KBM-7 (cell line): ENCODE data around the gene ZNF519.
"Not testable (repeated sequence)": the region's sequence is repeated elsewhere in the genome, so short reads cannot be mapped to it uniquely, and the experiment has no call there.

ENCODE experiments used
- DNase-seq: peaks from one replicate; pipeline ENCODE4 v3.0.0-alpha.2; 2015
- in situ Hi-C: fragments of 300-500 bp; cut with MboI; formaldehyde crosslinking; loops from 2 replicates; pipeline ENCODE4 v1.14.3; 2020; ENCODE audit warnings: low sequenced_read_pairs, low pct_unique_long_range_greater_than_20kb, mixed read lengths

ZNF519 gene

GRCh38 chr18:14132271-14132700 lies at the start of gene ZNF519:
TSS of gene ZNF519 (minus strand) at chr18:14132435. CDS start at chr18:14132277, 158 bp downstream.
- in situ Hi-C loops = not testable (repeated sequence)
- DNase-seq = peak; percentile 96

DNA sequence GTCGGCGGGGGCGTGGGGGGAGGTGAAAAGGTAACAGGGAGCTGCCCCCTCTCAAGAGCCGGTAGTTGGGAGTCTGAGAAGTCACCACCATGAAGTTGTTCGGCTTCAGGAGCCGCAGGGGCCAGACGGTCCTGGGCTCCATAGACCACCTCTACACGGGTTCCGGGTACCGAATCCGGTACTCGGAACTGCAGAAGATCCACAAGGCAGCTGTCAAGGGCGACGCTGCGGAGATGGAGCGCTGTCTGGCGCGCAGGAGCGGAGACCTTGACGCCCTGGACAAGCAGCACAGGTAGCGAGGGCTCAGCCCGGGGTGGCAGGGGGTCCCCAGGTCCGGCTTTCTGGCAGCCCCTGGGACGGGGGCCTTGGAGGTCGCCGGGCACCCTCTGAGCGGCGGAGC lies 47.1 kb upstream of the ZNF519 start:
- no peak for DNase-seq

DNA sequence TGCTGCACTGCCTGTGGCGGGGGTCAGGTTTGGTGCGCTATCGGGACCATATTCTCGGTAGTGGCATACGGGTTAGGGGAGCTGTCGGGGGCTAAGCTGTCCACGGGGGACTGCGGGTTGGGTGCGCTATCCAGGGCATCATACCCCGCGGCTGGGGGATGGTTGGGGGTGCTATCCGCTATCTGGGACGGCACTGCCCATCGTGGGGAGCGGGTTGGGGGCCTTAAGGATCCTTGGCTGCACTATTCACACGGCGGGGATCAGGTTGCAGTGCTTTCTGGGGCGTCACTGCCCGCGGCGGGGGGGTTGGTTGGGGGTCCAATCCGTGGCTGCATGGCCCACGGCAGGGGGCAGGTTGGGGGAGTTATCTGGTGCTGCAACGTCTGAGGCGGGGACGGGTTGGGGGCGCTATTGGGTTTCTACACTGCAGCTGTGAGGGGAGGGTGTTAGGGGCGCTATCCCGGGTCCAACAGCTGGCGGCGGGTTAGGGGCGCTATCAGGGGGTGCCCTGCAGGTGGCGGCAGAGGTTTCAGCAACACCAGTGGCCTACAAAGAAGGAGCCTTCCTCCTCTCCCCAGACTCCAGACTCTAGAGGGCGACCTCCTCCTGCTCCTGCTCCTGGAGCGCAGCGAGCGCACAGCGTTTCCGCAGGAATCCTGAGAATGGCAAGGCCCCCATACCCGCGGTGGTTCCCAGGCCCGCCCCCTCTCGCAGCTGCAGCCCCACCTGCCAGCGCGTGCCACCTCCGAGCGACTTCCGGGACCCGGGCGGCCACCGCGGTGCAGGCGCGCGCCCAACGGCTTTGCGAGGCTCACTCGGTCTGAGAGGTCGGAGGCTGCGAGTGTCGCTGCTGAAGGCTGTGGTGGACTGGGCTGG lies 46.3 kb upstream of the ZNF519 start:
- in situ Hi-C loops = not testable (repeated sequence)
- DNase-seq = peak; percentile 94

More for the DNA sequence above, 47.1 kb upstream of the ZNF519 start:
- in situ Hi-C loops = no loop called here

DNA sequence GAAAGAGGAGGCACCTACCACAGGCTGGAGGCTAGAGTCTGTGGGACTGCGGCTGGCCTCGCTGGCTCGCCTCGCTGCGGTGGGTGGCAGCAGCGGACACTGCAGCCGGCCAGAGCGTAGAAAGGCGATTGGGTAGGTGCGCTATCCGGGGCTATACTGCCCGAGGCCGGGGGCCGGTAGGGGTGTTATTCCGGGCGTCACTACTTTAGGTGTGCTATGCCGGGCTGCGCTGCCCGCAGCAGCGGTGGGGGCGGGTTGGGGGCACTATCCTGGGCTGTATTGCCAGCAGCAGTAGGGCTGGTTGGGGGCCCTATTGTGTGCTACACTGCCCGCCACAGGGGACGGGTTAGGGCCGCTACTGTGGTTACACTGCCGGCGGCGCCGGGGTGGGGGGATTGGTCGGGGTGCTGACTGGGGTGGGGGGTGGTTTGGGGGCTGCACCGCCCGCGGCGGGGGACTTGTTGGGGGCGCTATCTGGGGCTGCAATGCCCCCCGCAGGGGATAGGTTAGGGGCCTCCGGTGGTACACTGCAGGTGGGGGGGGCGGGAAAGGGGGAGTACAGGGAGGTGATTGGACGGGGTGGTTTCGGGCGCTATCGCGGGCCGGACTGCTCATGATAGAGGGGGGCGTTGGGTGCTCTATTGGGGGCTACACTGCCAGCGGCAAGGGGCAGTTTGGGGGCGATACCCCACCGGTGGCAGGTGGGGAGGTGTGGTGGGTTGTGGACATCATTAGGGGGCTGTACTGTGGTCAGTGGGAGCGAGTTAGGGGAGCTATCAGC lies 45.5 kb upstream of the ZNF519 start:
- in situ Hi-C loops, DNase-seq: not testable (repeated sequence)

DNA sequence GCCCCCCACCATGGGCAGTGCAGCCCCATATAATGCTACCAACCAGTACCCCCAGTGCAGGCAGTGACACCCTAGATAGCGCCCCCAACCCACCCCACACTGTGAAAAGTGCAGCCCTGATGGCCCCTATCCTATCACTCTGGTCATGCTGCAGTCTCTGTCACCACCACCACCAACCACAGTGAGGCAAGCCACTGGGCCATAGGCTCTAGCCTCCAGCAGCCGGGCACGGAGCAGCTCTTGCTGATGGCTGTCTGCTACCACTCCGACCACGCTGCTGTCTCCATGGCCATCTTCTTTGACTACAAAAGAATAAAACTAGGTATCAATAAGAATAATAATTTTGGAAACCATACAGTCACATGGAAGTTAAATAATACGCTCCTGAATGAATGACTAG lies 43.2 kb upstream of the ZNF519 start:
- in situ Hi-C loops, DNase-seq: not testable (repeated sequence)

DNA sequence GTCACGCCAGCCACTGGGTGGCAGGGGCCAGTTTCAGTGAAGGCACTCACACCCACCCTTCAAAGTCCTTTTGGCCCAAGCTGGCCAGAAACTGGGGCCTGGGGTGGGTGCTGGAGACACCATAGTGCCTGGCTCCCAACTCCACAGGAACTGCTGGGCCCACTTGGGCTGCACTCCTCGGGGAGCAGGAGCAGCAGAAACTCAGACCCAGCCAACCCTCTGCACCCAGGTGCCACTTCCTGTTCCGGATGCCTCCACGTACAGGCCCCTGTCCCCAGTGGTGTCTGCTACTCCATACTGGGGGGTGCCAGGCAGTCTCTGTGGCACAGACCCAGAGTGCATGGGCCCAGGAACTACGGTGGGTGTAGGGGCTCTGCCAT lies 42.5 kb upstream of the ZNF519 start:
- DNase-seq = no peak

DNA sequence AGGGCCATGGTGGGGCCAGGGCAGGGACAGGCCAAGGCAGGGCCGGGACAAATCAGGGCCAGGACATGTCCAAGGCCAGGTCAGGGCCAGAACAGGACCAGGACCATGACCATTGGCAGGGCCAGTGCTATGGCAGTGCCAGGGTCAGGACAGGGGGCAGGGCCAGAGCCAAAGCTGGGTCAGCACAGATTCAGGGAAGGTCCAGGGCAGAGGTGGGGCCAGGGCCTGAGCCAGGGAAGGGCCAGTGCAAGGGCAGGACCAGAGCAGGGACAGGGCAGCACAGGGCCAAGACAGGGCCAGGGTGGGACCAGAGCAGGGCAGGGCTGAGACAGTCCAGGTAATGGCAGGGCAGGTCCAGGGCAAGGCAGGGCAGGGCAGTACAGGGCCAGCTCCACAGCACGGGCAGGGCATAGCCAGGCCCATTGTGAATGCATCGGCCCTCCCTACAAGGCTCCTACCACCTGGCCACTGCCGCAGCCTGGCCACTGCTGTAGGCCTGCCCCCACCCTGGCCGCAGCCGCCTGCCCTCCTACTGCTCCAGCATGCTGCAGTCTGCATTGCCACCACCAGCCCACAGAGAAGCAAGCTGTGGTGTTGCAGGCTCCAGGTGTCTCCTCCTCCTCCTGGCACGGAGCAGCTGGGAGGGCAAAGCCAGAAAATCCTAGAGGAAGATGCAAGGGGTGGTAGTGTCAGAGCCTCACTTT lies 41.9 kb upstream of the ZNF519 start:
- in situ Hi-C loops, DNase-seq: not testable (repeated sequence)

More for the DNA sequence above, 42.5 kb upstream of the ZNF519 start:
- in situ Hi-C loops = no loop called here

GRCh38 chr18:14173116-14173951 lies 41.1 kb upstream of the ZNF519 start:
- in situ Hi-C loops = not testable (repeated sequence)

DNA sequence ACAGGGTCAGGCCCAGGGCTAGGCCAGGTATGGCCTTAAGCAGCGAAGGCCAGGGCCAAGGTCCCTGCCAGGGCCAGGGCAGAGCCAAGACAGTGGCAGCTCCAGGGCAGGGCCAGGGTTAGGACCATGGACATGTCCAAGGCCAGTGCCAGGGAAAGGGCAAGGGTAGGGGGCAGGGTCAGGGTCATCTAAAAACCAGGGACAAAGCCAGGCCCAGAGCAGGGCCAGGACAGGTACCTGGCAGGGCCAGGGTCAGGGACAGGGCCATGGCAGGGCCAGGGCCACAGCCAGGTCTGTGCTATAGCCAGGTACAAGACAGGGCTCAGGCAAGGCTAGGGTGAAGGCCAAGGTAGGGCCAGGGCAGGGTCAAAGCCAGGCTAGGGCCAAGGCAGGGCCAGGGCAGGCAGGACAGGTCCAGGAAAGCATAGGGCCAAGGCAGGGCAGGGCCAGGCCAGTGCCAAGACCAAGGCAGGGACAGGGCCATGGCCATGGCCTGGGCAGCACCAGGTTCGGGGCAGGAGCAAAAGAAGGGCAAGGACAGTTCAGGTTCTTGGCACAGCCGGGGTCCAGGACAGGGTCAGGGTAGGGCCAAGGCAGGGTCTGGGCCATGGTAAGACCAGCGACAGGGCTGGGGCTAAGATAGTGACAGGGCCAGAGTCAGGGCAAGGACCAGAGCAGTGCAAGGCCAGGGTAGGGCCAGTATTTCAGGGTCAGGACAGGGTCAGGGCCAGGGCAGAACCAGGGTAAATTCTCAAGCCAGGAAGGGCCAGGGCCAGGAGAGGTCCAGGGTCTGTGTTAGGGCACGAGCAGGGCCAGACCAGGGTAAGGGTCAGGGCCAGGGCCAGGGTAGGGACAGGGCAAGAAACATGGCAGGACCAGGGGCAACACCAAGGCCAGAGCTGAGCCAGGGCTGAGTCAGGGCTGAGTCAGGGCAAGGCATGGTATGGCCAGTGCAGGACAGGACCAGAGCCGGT lies 40.2 kb upstream of the ZNF519 start:
- in situ Hi-C loops, DNase-seq: not testable (repeated sequence)

More at GRCh38 chr18:14173116-14173951, 41.1 kb upstream of the ZNF519 start:
- DNase-seq = not testable (repeated sequence)

DNA sequence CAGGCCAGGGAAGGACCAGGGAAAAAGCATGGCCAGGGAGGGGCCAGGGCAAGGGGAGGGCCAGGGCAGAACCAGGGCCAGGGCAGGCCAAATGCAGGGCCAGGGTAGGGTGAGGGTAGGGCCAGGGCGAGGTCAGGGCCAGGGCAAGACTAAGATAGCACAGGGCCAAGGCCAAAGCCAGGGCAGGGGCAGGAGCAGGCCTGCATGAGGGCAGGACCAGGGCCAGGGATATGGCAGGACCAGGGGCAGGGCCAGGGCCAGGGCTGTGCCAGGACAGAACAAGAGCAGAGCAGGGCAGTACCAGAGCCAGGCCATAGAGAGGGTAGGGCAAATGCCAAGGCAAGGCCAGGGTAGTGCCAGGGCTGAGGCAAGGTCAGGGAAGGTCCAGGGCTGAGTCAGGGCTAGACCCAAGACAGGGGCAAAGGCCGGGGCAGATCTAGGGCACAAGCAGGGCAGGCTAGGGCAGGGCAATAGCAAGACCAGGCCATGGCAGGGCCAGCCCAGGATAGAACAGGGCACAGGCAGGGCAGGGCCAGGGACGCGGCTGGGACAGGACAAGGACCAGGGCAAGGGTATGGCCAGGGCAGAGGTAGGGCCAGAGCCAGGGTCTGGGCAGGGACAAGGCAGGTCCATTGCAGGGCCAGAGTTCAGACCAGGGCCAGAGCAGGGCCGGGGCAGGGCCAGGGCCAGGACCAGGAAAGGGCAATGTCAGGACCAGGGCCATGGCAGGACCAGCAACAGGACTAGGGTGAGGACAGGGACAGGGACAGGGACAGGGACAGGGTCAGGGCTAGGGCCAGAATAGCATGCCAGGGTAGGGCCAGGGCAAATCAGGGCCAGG lies 39.3 kb upstream of the ZNF519 start:
- in situ Hi-C loops = not testable (repeated sequence)

GRCh38 chr18:14170367-14171036 lies 38.3 kb upstream of the ZNF519 start:
- DNase-seq, in situ Hi-C loops: not testable (repeated sequence)

More for the DNA sequence above, 39.3 kb upstream of the ZNF519 start:
- DNase-seq = not testable (repeated sequence)

- DNase-seq, in situ Hi-C loops: not testable (repeated sequence)
Measured at GRCh38 chr18:14162915-14163314, 30.7 kb upstream of the ZNF519 start.

GRCh38 chr18:14151564-14152113 lies 19.4 kb upstream of the ZNF519 start:
- in situ Hi-C loops = not testable (repeated sequence)

DNA sequence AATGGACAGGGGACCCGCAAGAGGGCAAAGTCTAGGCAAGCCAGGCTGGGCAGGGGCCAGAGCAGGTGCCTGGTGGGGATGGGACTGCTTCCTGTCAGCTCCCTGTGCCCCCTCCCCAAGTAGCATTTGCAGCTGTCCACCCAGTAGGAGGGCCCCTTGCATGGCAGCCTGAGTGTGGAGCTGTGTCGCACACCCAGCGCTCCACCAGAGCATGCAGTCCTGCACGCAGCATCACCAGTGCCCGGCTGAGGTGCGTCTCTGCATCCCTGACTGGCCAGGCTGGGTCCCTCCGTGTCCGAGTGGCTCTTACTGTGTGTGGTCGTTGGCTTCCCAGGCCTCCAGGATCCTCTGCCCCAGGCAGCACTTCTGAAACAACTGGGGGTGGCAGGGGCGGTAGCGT lies 18.5 kb upstream of the ZNF519 start:
- DNase-seq, in situ Hi-C loops: not testable (repeated sequence)

More at GRCh38 chr18:14151564-14152113, 19.4 kb upstream of the ZNF519 start:
- DNase-seq = not testable (repeated sequence)

DNA sequence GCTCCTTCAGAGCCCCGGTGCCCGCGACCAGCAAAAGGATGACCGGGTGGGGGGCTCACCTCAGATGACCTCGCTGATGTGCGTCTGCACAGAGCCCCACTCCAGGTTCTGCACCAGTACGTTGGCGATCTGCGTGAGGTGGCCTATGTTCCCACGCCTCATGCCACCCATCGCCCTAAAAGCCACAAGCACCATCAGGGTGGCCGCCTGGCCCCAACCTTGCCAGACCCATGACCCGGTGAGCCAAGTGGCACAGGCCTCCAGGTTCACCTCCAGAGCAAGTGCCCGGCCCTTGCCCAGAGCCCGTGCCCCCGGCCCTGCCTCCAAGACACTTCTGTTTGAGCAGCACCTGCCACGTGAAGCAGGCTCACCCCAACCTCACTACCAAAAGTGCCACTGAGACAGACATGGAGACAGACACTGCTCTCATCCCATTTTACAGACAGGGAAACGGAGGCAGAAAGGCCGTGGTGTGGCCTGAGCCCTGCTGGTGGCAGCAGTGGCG lies 17.7 kb upstream of the ZNF519 start:
- in situ Hi-C loops, DNase-seq: not testable (repeated sequence)
